DOHH2 (cell line): ENCODE measurements around the gene EML6.

Experiments used
- H3F3A ChIP-seq: fragments of 200-600 bp; sonication (generic), shearing (Covaris generic); 2 replicates; pipeline ENCODE4 v1.6.0; 2016; ENCODE audit warnings: antibody characterized with exemption, mild to moderate bottlenecking; ENCODE audit not compliant: control insufficient read depth, insufficient read depth
- H3K27ac ChIP-seq: fragments of 200-600 bp; sonication (generic); 2 replicates; pipeline ENCODE4 v1.5.1; 2014; ENCODE audit warnings: low read depth, mild to moderate bottlenecking, low read length, moderate library complexity
- H3K27me3 ChIP-seq: fragments of 200-600 bp; sonication (generic); 2 replicates; pipeline ENCODE4 v1.6.1; 2014; ENCODE audit warnings: mild to moderate bottlenecking, low read length, mixed read lengths; ENCODE audit not compliant: control insufficient read depth
- H3K36me3 ChIP-seq: fragments of 200-600 bp; sonication (generic); 2 replicates; pipeline ENCODE4 v1.6.1; 2014; ENCODE audit warnings: mild to moderate bottlenecking, low read length, moderate library complexity, mixed read lengths; ENCODE audit not compliant: control insufficient read depth
- H3K4me1 ChIP-seq: fragments of 200-600 bp; sonication (generic); 2 replicates; pipeline ENCODE4 v1.6.1; 2014; ENCODE audit warnings: mild to moderate bottlenecking, low read length, mixed read lengths; ENCODE audit not compliant: control insufficient read depth
- H3K4me2 ChIP-seq: fragments of 200-600 bp; sonication (generic); 2 replicates; pipeline ENCODE4 v1.6.0; 2014; ENCODE audit warnings: mild to moderate bottlenecking, low read length, moderate library complexity
- H3K4me3 ChIP-seq: fragments of 200-600 bp; sonication (generic); 2 replicates; pipeline ENCODE4 v1.5.1; 2014; ENCODE audit warnings: mild to moderate bottlenecking, low read length, mixed read lengths
- H3K79me2 ChIP-seq: fragments of 200-600 bp; sonication (generic); 2 replicates; pipeline ENCODE4 v1.6.1; 2014; ENCODE audit warnings: mild to moderate bottlenecking, low read length, mixed read lengths; ENCODE audit not compliant: control insufficient read depth
- H3K9me2 ChIP-seq: fragments of 200-600 bp; sonication (generic); replicated peaks from 2 replicates; pipeline ENCODE4 v1.6.1; 2014; ENCODE audit warnings: mild to moderate bottlenecking, low read length, mixed read lengths; ENCODE audit not compliant: control insufficient read depth
- H3K9me3 ChIP-seq: fragments of 200-600 bp; sonication (generic); 2 replicates; pipeline ENCODE4 v1.6.1; 2014; ENCODE audit warnings: antibody characterized with exemption, low read length, mixed read lengths; ENCODE audit not compliant: control insufficient read depth, insufficient read depth
- H4K20me1 ChIP-seq: fragments of 200-600 bp; sonication (generic); 2 replicates; pipeline ENCODE4 v1.6.0; 2014; ENCODE audit warnings: low read depth, mild to moderate bottlenecking, antibody characterized with exemption, low read length, moderate library complexity; ENCODE audit not compliant: control insufficient read depth, insufficient read depth
- EZH2phosphoT487 ChIP-seq: fragments of 200-600 bp; sonication (generic); IDR thresholded peaks from 2 replicates; pipeline ENCODE4 v1.6.1; 2017; ENCODE audit warnings: borderline replicate concordance, mild to moderate bottlenecking, antibody characterized with exemption, low read length, moderate library complexity, mixed read lengths
- TF ChIP-seq, protein P1 (sequence below): fragments of 200-600 bp; sonication (generic); IDR thresholded peaks from one replicate; pipeline ENCODE4 v1.5.1; 2014; ENCODE audit warnings: antibody characterized with exemption, mild to moderate bottlenecking, low read depth, low read length; ENCODE audit not compliant: poor library complexity, severe bottlenecking

The EML6 gene

DNA sequence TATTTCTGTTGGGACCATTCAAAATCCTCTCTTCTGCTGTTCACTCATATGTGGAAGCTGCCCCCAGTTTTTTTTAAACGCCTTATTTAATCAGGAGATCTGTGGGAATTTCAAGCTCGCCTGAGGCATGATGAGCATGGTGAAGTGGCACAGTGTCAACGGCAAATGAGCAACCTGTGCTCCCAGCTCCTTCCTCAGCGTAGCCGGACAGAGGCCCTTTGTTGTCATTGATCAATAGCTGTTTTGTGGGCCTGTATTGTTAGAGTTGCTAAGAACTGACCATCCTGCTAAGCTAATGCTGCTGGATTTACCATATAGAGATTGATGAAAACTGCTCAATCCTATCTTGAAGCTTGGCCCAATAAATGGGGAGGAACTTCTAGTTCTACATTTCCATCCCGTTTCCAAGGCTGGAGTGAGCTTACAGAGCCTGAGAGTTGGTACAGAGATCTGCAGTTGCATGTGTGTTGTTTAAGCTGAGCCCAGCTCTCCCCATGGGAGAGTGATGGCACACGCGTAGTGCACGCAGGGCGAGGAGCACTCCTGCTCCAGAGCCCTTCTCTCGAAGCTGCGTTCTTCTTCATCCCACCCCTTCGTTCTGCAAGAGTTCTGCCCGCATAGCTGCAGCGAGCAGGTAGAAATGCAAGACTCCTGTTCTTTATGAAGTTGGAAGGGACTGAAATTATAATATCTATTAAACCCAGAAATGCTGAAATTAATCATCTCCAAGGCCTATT, 218.0 kb downstream of the EML6 start:
- no peak for TF ChIP-seq EZH2phosphoT487
- TF ChIP-seq, protein P1, sequence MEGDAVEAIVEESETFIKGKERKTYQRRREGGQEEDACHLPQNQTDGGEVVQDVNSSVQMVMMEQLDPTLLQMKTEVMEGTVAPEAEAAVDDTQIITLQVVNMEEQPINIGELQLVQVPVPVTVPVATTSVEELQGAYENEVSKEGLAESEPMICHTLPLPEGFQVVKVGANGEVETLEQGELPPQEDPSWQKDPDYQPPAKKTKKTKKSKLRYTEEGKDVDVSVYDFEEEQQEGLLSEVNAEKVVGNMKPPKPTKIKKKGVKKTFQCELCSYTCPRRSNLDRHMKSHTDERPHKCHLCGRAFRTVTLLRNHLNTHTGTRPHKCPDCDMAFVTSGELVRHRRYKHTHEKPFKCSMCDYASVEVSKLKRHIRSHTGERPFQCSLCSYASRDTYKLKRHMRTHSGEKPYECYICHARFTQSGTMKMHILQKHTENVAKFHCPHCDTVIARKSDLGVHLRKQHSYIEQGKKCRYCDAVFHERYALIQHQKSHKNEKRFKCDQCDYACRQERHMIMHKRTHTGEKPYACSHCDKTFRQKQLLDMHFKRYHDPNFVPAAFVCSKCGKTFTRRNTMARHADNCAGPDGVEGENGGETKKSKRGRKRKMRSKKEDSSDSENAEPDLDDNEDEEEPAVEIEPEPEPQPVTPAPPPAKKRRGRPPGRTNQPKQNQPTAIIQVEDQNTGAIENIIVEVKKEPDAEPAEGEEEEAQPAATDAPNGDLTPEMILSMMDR: no peak
- no peaks in the 10 kb centered on the region for H3K9me2 ChIP-seq
- H3K27ac ChIP-seq: no peak overlapping the region
- H3K9me3 ChIP-seq: peaks cover 6% of the 10 kb centered on the region; the same call in 1 of the 2 replicates
- no peaks in the 10 kb centered on the region for H4K20me1 ChIP-seq
- no peaks in the 10 kb centered on the region for H3K79me2 ChIP-seq
- H3K4me1 ChIP-seq: peaks cover 4% of the 10 kb centered on the region
- peaks cover 5% of the 10 kb centered on the region for H3F3A ChIP-seq
- H3K4me2 ChIP-seq: no peak overlapping the region
- no peaks in the 10 kb centered on the region for H3K27me3 ChIP-seq
- H3K4me3 ChIP-seq: no peak overlapping the region
- no peaks in the 10 kb centered on the region for H3K36me3 ChIP-seq

- Histone ChIP-seq H3K36me3 (no peaks in the 10 kb centered on the region), H3K4me3 (no peak overlapping the region), H3F3A (peaks cover 5% of the 10 kb centered on the region), H3K79me2 (no peaks in the 10 kb centered on the region), H3K4me1 (no peaks in the 10 kb centered on the region), H4K20me1 (no peaks in the 10 kb centered on the region), H3K27ac (no peak overlapping the region), H3K9me3 (peaks cover 6% of the 10 kb centered on the region; the same call in 1 of the 2 replicates), H3K4me2 (no peak overlapping the region), H3K27me3 (no peaks in the 10 kb centered on the region), H3K9me2 (no peaks in the 10 kb centered on the region)
- TF ChIP-seq EZH2phosphoT487: no peak
- TF ChIP-seq, protein P1: no peak
Measured at GRCh38 chr2:54942373-54942772, 218.9 kb downstream of the EML6 start.

GRCh38 chr2:54944724-54945326, 221.4 kb downstream of the EML6 start:
- Histone ChIP-seq H3K9me3 (no peaks in the 10 kb centered on the region), H3K27me3 (no peaks in the 10 kb centered on the region), H3K4me2 (no peak overlapping the region), H3K36me3 (no peaks in the 10 kb centered on the region), H4K20me1 (no peaks in the 10 kb centered on the region), H3K4me3 (no peak overlapping the region), H3K79me2 (no peaks in the 10 kb centered on the region), H3K4me1 (no peaks in the 10 kb centered on the region), H3K27ac (no peak overlapping the region), H3K9me2 (no peaks in the 10 kb centered on the region), H3F3A (peaks cover 5% of the 10 kb centered on the region)
- TF ChIP-seq, protein P1: no peak
- no peak for TF ChIP-seq EZH2phosphoT487
